GM23338 (cell line): Measurements from ENCODE around the gene PHC2.

Experiments
- CREB1 ChIP-seq: fragments of 250-450 bp; sonication (Bioruptor Pico); IDR thresholded peaks from 2 replicates; pipeline ENCODE4 v1.5.0; 2020; ENCODE audit warnings: low read depth, mild to moderate bottlenecking, moderate library complexity
- EZH2 ChIP-seq: fragments of 200-600 bp; sonication (generic); IDR thresholded peaks from one replicate; pipeline ENCODE4 v1.8.0; 2017; ENCODE audit warnings: antibody characterized with exemption, mild to moderate bottlenecking, low read depth; ENCODE audit not compliant: unreplicated experiment
- EZH2phosphoT487 ChIP-seq: fragments of 200-600 bp; sonication (generic); IDR thresholded peaks from one replicate; pipeline ENCODE4 v1.8.1; 2018; ENCODE audit warnings: antibody characterized with exemption; ENCODE audit not compliant: unreplicated experiment
- JUNB ChIP-seq: IDR thresholded peaks from one replicate; pipeline ENCODE4 v1.6.1; 2016; ENCODE audit warnings: antibody characterized with exemption; ENCODE audit not compliant: unreplicated experiment
- POLR2AphosphoS5 ChIP-seq: IDR thresholded peaks from 2 replicates; pipeline ENCODE4 v1.6.1; 2016; ENCODE audit warnings: antibody characterized with exemption, low read depth
- STAT1 ChIP-seq: IDR thresholded peaks from one replicate; pipeline ENCODE4 v1.6.1; 2016; ENCODE audit warnings: antibody characterized with exemption; ENCODE audit not compliant: unreplicated experiment
- TF ChIP-seq, protein P1 (sequence below), 2 experiments: fragments of 200-600 bp in 1 of 2; sonication (generic) in 1 of 2; conservative IDR thresholded peaks; 2 replicates each; pipeline versions ENCODE4 v1.5.1 to v1.6.1; 2016 to 2017; ENCODE audit warnings: antibody characterized with exemption in 2 of 2, low read depth in 2 of 2, mild to moderate bottlenecking in 2 of 2, moderate library complexity in 1 of 2
- TF ChIP-seq, protein P2 (sequence below): IDR thresholded peaks from one replicate; pipeline ENCODE4 v1.6.1; 2018; ENCODE audit warnings: antibody characterized with exemption; ENCODE audit not compliant: unreplicated experiment
- TF ChIP-seq, protein P3 (sequence below): IDR thresholded peaks from 2 replicates; pipeline ENCODE4 v1.6.1; 2016; ENCODE audit warnings: antibody characterized with exemption
- TF ChIP-seq, protein P4 (sequence below): fragments of 250-450 bp; sonication (Bioruptor Pico); IDR thresholded peaks from 2 replicates; pipeline ENCODE4 v1.5.0; 2020; ENCODE audit warnings: mild to moderate bottlenecking, moderate library complexity

DNA sequence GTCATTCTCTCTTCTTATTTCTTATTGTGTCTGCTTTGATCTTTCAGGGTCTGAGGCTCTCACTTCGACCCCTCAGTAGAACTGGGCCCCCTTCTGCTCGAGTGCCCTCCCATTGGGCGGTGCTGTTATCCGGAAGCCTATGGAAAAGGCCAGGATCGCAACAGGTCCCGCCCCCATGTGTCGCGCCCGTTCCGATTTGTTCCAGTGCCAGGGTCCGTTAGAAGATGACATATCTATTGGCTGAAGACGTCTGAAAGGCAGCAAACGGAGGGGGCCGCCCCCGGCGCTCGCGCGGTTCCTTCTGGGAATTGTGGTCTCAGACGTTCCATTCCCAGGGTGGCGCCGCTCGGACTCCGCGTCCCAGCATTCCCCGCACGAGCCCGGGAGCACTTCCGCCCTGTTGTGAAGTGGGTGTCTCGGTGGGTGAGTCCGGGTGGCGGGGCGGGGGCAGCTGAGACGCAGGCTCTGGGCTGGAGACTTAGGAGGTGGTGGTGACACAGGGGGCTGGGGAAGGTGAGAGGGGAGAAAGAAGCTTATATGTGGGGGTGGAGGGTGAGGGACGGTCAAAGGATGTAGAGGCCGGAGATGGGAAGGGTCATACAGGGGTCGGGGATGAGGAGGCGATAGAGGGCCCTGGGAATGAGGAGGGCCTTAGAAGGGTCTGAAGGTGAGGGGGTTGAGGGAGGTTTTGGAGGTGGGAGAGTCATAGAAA, 41.5 kb upstream of the PHC2 start, which contains the start of gene ZSCAN20:
- TF ChIP-seq, protein P1, sequence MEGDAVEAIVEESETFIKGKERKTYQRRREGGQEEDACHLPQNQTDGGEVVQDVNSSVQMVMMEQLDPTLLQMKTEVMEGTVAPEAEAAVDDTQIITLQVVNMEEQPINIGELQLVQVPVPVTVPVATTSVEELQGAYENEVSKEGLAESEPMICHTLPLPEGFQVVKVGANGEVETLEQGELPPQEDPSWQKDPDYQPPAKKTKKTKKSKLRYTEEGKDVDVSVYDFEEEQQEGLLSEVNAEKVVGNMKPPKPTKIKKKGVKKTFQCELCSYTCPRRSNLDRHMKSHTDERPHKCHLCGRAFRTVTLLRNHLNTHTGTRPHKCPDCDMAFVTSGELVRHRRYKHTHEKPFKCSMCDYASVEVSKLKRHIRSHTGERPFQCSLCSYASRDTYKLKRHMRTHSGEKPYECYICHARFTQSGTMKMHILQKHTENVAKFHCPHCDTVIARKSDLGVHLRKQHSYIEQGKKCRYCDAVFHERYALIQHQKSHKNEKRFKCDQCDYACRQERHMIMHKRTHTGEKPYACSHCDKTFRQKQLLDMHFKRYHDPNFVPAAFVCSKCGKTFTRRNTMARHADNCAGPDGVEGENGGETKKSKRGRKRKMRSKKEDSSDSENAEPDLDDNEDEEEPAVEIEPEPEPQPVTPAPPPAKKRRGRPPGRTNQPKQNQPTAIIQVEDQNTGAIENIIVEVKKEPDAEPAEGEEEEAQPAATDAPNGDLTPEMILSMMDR (conservative IDR thresholded peaks at IDR 0.05; ENCODE audit: low read depth in 2 of 2), result no peak
- TF ChIP-seq STAT1 (no peak), EZH2phosphoT487 (no peak), POLR2AphosphoS5 (peak; percentile 75), JUNB (no peak), EZH2 (no peak), CREB1 (peak; percentile 51; the same call in 1 of the 2 replicates)
- TF ChIP-seq, protein P2, sequence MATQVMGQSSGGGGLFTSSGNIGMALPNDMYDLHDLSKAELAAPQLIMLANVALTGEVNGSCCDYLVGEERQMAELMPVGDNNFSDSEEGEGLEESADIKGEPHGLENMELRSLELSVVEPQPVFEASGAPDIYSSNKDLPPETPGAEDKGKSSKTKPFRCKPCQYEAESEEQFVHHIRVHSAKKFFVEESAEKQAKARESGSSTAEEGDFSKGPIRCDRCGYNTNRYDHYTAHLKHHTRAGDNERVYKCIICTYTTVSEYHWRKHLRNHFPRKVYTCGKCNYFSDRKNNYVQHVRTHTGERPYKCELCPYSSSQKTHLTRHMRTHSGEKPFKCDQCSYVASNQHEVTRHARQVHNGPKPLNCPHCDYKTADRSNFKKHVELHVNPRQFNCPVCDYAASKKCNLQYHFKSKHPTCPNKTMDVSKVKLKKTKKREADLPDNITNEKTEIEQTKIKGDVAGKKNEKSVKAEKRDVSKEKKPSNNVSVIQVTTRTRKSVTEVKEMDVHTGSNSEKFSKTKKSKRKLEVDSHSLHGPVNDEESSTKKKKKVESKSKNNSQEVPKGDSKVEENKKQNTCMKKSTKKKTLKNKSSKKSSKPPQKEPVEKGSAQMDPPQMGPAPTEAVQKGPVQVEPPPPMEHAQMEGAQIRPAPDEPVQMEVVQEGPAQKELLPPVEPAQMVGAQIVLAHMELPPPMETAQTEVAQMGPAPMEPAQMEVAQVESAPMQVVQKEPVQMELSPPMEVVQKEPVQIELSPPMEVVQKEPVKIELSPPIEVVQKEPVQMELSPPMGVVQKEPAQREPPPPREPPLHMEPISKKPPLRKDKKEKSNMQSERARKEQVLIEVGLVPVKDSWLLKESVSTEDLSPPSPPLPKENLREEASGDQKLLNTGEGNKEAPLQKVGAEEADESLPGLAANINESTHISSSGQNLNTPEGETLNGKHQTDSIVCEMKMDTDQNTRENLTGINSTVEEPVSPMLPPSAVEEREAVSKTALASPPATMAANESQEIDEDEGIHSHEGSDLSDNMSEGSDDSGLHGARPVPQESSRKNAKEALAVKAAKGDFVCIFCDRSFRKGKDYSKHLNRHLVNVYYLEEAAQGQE, result no peak
- TF ChIP-seq, protein P3, sequence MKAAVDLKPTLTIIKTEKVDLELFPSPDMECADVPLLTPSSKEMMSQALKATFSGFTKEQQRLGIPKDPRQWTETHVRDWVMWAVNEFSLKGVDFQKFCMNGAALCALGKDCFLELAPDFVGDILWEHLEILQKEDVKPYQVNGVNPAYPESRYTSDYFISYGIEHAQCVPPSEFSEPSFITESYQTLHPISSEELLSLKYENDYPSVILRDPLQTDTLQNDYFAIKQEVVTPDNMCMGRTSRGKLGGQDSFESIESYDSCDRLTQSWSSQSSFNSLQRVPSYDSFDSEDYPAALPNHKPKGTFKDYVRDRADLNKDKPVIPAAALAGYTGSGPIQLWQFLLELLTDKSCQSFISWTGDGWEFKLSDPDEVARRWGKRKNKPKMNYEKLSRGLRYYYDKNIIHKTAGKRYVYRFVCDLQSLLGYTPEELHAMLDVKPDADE, result peak; percentile 93
- TF ChIP-seq, protein P4, sequence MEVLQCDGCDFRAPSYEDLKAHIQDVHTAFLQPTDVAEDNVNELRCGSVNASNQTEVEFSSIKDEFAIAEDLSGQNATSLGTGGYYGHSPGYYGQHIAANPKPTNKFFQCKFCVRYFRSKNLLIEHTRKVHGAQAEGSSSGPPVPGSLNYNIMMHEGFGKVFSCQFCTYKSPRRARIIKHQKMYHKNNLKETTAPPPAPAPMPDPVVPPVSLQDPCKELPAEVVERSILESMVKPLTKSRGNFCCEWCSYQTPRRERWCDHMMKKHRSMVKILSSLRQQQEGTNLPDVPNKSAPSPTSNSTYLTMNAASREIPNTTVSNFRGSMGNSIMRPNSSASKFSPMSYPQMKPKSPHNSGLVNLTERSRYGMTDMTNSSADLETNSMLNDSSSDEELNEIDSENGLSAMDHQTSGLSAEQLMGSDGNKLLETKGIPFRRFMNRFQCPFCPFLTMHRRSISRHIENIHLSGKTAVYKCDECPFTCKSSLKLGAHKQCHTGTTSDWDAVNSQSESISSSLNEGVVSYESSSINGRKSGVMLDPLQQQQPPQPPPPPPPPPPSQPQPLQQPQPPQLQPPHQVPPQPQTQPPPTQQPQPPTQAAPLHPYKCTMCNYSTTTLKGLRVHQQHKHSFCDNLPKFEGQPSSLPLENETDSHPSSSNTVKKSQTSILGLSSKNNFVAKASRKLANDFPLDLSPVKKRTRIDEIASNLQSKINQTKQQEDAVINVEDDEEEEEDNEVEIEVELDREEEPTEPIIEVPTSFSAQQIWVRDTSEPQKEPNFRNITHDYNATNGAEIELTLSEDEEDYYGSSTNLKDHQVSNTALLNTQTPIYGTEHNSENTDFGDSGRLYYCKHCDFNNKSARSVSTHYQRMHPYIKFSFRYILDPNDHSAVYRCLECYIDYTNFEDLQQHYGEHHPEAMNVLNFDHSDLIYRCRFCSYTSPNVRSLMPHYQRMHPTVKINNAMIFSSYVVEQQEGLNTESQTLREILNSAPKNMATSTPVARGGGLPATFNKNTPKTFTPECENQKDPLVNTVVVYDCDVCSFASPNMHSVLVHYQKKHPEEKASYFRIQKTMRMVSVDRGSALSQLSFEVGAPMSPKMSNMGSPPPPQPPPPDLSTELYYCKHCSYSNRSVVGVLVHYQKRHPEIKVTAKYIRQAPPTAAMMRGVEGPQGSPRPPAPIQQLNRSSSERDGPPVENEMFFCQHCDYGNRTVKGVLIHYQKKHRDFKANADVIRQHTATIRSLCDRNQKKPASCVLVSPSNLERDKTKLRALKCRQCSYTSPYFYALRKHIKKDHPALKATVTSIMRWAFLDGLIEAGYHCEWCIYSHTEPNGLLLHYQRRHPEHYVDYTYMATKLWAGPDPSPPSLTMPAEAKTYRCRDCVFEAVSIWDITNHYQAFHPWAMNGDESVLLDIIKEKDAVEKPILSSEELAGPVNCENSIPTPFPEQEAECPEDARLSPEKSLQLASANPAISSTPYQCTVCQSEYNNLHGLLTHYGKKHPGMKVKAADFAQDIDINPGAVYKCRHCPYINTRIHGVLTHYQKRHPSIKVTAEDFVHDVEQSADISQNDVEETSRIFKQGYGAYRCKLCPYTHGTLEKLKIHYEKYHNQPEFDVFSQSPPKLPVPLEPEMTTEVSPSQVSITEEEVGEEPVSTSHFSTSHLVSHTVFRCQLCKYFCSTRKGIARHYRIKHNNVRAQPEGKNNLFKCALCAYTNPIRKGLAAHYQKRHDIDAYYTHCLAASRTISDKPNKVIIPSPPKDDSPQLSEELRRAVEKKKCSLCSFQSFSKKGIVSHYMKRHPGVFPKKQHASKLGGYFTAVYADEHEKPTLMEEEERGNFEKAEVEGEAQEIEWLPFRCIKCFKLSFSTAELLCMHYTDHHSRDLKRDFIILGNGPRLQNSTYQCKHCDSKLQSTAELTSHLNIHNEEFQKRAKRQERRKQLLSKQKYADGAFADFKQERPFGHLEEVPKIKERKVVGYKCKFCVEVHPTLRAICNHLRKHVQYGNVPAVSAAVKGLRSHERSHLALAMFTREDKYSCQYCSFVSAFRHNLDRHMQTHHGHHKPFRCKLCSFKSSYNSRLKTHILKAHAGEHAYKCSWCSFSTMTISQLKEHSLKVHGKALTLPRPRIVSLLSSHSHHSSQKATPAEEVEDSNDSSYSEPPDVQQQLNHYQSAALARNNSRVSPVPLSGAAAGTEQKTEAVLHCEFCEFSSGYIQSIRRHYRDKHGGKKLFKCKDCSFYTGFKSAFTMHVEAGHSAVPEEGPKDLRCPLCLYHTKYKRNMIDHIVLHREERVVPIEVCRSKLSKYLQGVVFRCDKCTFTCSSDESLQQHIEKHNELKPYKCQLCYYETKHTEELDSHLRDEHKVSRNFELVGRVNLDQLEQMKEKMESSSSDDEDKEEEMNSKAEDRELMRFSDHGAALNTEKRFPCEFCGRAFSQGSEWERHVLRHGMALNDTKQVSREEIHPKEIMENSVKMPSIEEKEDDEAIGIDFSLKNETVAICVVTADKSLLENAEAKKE, result no peak
